ENCODE measurements around the gene TMEM9.

GRCh38 chr1:201181726-201182125, 27.5 kb upstream of the TMEM9 start:
- no peak for TF ChIP-seq EZH2phosphoT487 (IDR thresholded peaks at IDR 0.05; ENCODE audit: low read depth)
- TF ChIP-seq, protein P1, sequence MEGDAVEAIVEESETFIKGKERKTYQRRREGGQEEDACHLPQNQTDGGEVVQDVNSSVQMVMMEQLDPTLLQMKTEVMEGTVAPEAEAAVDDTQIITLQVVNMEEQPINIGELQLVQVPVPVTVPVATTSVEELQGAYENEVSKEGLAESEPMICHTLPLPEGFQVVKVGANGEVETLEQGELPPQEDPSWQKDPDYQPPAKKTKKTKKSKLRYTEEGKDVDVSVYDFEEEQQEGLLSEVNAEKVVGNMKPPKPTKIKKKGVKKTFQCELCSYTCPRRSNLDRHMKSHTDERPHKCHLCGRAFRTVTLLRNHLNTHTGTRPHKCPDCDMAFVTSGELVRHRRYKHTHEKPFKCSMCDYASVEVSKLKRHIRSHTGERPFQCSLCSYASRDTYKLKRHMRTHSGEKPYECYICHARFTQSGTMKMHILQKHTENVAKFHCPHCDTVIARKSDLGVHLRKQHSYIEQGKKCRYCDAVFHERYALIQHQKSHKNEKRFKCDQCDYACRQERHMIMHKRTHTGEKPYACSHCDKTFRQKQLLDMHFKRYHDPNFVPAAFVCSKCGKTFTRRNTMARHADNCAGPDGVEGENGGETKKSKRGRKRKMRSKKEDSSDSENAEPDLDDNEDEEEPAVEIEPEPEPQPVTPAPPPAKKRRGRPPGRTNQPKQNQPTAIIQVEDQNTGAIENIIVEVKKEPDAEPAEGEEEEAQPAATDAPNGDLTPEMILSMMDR (IDR thresholded peaks at IDR 0.05; ENCODE audit: low read depth, low read length) = no peak
